Stimulated activated CD4-positive, alpha-beta T cell treated with anti-CD3 and anti-CD28 coated beads, Interleukin-15, amount 100 ng/mL, for 48 hours (primary cell): ENCODE measurements around the gene OR5K3.
A peak's percentile ranks its signal among the peaks of the same experiment; 100 is the strongest.
"Not testable (repeated sequence)": the region's sequence is repeated elsewhere in the genome, so short reads cannot be mapped to it uniquely, and the experiment has no call there.

Experiments
- DNase-seq, 2 donors: peaks; one replicate each; pipeline ENCODE4 v3.0.0-alpha.2; 2020; ENCODE audit warnings: low read depth in 2 of 2

OR5K3 gene

GRCh38 chr3:98390366-98390765 lies at the start of gene OR5K3:
TSS of gene OR5K3 (plus strand) at chr3:98390666. CDS start at chr3:98390666, 0 bp downstream.
- no peak for DNase-seq

- DNase-seq, result no peak
Measured at GRCh38 chr3:98341758-98342157, 48.7 kb upstream of the OR5K3 start.

GRCh38 chr3:98343647-98344507 lies 46.6 kb upstream of the OR5K3 start:
- DNase-seq, result peak in 1 of 2 donors; percentile 23

GRCh38 chr3:98350082-98350481 lies 40.4 kb upstream of the OR5K3 start:
- no peak for DNase-seq

GRCh38 chr3:98353554-98353953 lies 36.9 kb upstream of the OR5K3 start, which contains the start of gene OR5K4:
TSS of gene OR5K4 (plus strand) at chr3:98353854. CDS start at chr3:98353854, 0 bp downstream.
- DNase-seq, result no peak

- DNase-seq, result no peak
Measured at GRCh38 chr3:98359250-98359649, 31.2 kb upstream of the OR5K3 start.

- DNase-seq, result no peak
Measured at GRCh38 chr3:98359993-98360675, 30.3 kb upstream of the OR5K3 start.

GRCh38 chr3:98360681-98361080 lies 29.8 kb upstream of the OR5K3 start:
- no peak for DNase-seq

- no peak for DNase-seq
Measured at GRCh38 chr3:98361289-98361688, 29.2 kb upstream of the OR5K3 start.

GRCh38 chr3:98367464-98368246 lies 22.8 kb upstream of the OR5K3 start:
- DNase-seq, result no peak

GRCh38 chr3:98371186-98371585 lies 19.3 kb upstream of the OR5K3 start:
- no peak for DNase-seq

GRCh38 chr3:98371853-98372252 lies 18.6 kb upstream of the OR5K3 start:
- DNase-seq, result no peak

- no peak for DNase-seq
Measured at GRCh38 chr3:98372445-98372844, 18.0 kb upstream of the OR5K3 start.

- no peak for DNase-seq
Measured at GRCh38 chr3:98376631-98377030, 13.8 kb upstream of the OR5K3 start.

- no peak for DNase-seq
Measured at GRCh38 chr3:98388147-98388546, 2.3 kb upstream of the OR5K3 start.

- DNase-seq, result no peak
Measured at GRCh38 chr3:98395101-98395500, 4.6 kb downstream of the OR5K3 start.

GRCh38 chr3:98396482-98396881 lies 6.0 kb downstream of the OR5K3 start:
- not testable (repeated sequence) for DNase-seq

- DNase-seq, result no peak
Measured at GRCh38 chr3:98398513-98398912, 8.0 kb downstream of the OR5K3 start.

GRCh38 chr3:98402507-98402906 lies 12.0 kb downstream of the OR5K3 start:
- no peak for DNase-seq

GRCh38 chr3:98404010-98404409 lies 13.5 kb downstream of the OR5K3 start:
- no peak for DNase-seq

GRCh38 chr3:98406034-98406433 lies 15.6 kb downstream of the OR5K3 start:
- DNase-seq, result no peak

GRCh38 chr3:98432575-98432974 lies 42.1 kb downstream of the OR5K3 start:
- no peak for DNase-seq
